Astrocyte (in vitro differentiated cells and primary cell): Measurements from ENCODE around the gene HNRNPDL. TPM values are rescaled to one million over a fixed set of nuclear protein-coding genes. Genes with fewer than 3 reads are reported as not detected.

Source experiments
- DNase-seq: peaks from one replicate; pipeline ENCODE4 v3.0.0-alpha.2; 2010; ENCODE audit warnings: low read depth
- FAIRE-seq: peaks from 2 replicates; lab custom pipeline; 2011; peaks lifted over from hg19 to GRCh38; lab: Jason Lieb, UNC
- H2AFZ ChIP-seq: 2 replicates; pipeline ENCODE4 v1.6.0; 2012; ENCODE audit warnings: low read depth, low read length, inconsistent platforms
- H3K27ac ChIP-seq: 2 replicates; pipeline ENCODE4 v1.5.1; 2011; ENCODE audit warnings: low read depth, low read length, inconsistent platforms
- H3K27me3 ChIP-seq: 2 replicates; pipeline ENCODE4 v1.6.0; 2011; ENCODE audit warnings: low read length, inconsistent platforms; ENCODE audit not compliant: insufficient read depth
- H3K36me3 ChIP-seq: 2 replicates; pipeline ENCODE4 v1.5.1; 2011; ENCODE audit warnings: low read length, inconsistent platforms; ENCODE audit not compliant: insufficient read depth
- H3K4me1 ChIP-seq: 2 replicates; pipeline ENCODE4 v1.5.1; 2011; ENCODE audit warnings: low read length, inconsistent platforms; ENCODE audit not compliant: insufficient read depth
- H3K4me2 ChIP-seq: 2 replicates; pipeline ENCODE4 v1.6.0; 2012; ENCODE audit warnings: low read length, inconsistent platforms
- H3K4me3 ChIP-seq: 2 replicates; pipeline ENCODE4 v1.5.1; 2011; ENCODE audit warnings: low read depth, mild to moderate bottlenecking, low read length, inconsistent platforms; ENCODE audit not compliant: insufficient read depth
- H3K79me2 ChIP-seq: 2 replicates; pipeline ENCODE4 v1.6.0; 2012; ENCODE audit warnings: mild to moderate bottlenecking, low read length, inconsistent platforms; ENCODE audit not compliant: insufficient read depth
- H3K9ac ChIP-seq: 2 replicates; pipeline ENCODE4 v1.6.0; 2012; ENCODE audit warnings: mild to moderate bottlenecking, low read length, inconsistent platforms
- H3K9me3 ChIP-seq: 2 replicates; pipeline ENCODE4 v1.5.1; 2012; ENCODE audit warnings: low read depth, mild to moderate bottlenecking, low read length, inconsistent platforms; ENCODE audit not compliant: insufficient read depth
- H4K20me1 ChIP-seq: 2 replicates; pipeline ENCODE4 v1.6.0; 2012; ENCODE audit warnings: low read length, inconsistent platforms; ENCODE audit not compliant: insufficient read depth
- H3K27ac Mint-ChIP-seq: one replicate; pipeline ENCODE4 v1.8.0; 2021; ENCODE audit warnings: mild to moderate bottlenecking, mixed read lengths; ENCODE audit not compliant: unreplicated experiment
- H3K27me3 Mint-ChIP-seq: one replicate; pipeline ENCODE4 v1.8.0; 2021; ENCODE audit warnings: low read depth, mixed read lengths; ENCODE audit not compliant: unreplicated experiment
- H3K36me3 Mint-ChIP-seq: one replicate; pipeline ENCODE4 v1.8.0; 2021; ENCODE audit warnings: low read depth, mixed read lengths; ENCODE audit not compliant: unreplicated experiment
- H3K4me1 Mint-ChIP-seq: one replicate; pipeline ENCODE4 v1.8.0; 2021; ENCODE audit warnings: low read depth, mixed read lengths; ENCODE audit not compliant: unreplicated experiment
- H3K4me3 Mint-ChIP-seq: one replicate; pipeline ENCODE4 v1.8.0; 2021; ENCODE audit warnings: mild to moderate bottlenecking, moderate library complexity, mixed read lengths; ENCODE audit not compliant: unreplicated experiment
- H3K9me3 Mint-ChIP-seq: one replicate; pipeline ENCODE4 v1.8.0; 2021; ENCODE audit warnings: mild to moderate bottlenecking, mixed read lengths; ENCODE audit not compliant: unreplicated experiment
- CTCF ChIP-seq: IDR thresholded peaks from 2 replicates; pipeline ENCODE4 v1.5.1; 2011; ENCODE audit warnings: low read depth, mild to moderate bottlenecking, inconsistent platforms, low read length, moderate library complexity; ENCODE audit not compliant: insufficient read depth
- EZH2 ChIP-seq: IDR thresholded peaks from 2 replicates; pipeline ENCODE4 v1.6.1; 2012; ENCODE audit warnings: mild to moderate bottlenecking, low read length, inconsistent platforms; ENCODE audit not compliant: insufficient read depth
- total RNA-seq: library from RNA; stranded (reverse); gene quantifications from 2 replicates; pipeline ENCODE4 v1.2.1, GENCODE V29; 2021

Gene HNRNPDL
- total RNA-seq, 1 donor from 2014 or later = 220 TPM

- Mint-ChIP-seq H3K9me3 (no peaks in the 10 kb centered on the region), H3K27ac (no peak overlapping the region), H3K36me3 (no peaks in the 10 kb centered on the region), H3K4me1 (no peaks in the 10 kb centered on the region), H3K27me3 (no peaks in the 10 kb centered on the region), H3K4me3 (no peak overlapping the region)
- Histone ChIP-seq H3K36me3 (no peaks in the 10 kb centered on the region), H3K9me3 (no peaks in the 10 kb centered on the region), H3K79me2 (no peaks in the 10 kb centered on the region), H3K4me3 (no peak overlapping the region), H4K20me1 (no peaks in the 10 kb centered on the region), H3K4me1 (no peaks in the 10 kb centered on the region), H3K4me2 (no peak overlapping the region), H3K27ac (no peak overlapping the region), H3K27me3 (no peaks in the 10 kb centered on the region), H2AFZ (peak overlapping the region; percentile 40), H3K9ac (no peak overlapping the region)
- DNase-seq (no peak), FAIRE-seq (no peak)
- no peak for TF ChIP-seq EZH2
- no peak for TF ChIP-seq CTCF
These were observed 28.0 kb downstream of the HNRNPDL start for GRCh38 chr4:82402196-82402775.

GRCh38 chr4:82401600-82401999 lies 28.7 kb downstream of the HNRNPDL start:
- H3K4me3 ChIP-seq = no peak overlapping the region
- Mint-ChIP-seq H3K27ac (no peak overlapping the region), H3K36me3 (no peaks in the 10 kb centered on the region), H3K4me3 (no peak overlapping the region), H3K27me3 (no peaks in the 10 kb centered on the region), H3K4me1 (no peaks in the 10 kb centered on the region), H3K9me3 (no peaks in the 10 kb centered on the region)
- DNase-seq (no peak), FAIRE-seq (no peak)
- no peaks in the 10 kb centered on the region for H4K20me1 ChIP-seq
- H3K4me1 ChIP-seq = no peaks in the 10 kb centered on the region
- H3K27me3 ChIP-seq = no peaks in the 10 kb centered on the region
- H3K27ac ChIP-seq = no peak overlapping the region
- H3K4me2 ChIP-seq = no peak overlapping the region
- H3K9ac ChIP-seq = no peak overlapping the region
- H2AFZ ChIP-seq = no peak overlapping the region
- no peak for TF ChIP-seq EZH2
- no peak for TF ChIP-seq CTCF
- H3K9me3 ChIP-seq = no peaks in the 10 kb centered on the region
- H3K79me2 ChIP-seq = no peaks in the 10 kb centered on the region
- H3K36me3 ChIP-seq = no peaks in the 10 kb centered on the region

DNA sequence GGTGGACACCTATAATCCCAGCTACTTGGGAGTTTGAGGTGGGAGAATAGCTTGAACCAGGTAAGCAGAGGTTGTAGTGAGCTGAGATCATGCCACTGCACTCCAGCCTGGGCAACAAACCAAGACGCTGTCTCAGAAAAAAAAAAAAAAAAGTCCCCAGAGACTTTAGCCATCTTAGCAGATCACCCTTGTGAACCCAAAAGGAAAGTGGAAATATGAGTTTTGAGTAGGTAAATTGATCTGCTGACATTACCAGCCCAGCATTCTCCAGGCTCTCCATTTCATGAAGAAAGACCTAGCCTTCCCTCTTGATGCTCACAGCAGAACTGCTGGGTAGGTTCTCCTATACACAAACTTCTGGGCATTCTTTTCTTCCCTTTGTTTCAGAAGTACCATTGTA lies 32.0 kb downstream of the HNRNPDL start:
- H3K4me2 ChIP-seq = no peak overlapping the region
- FAIRE-seq = no peak
- no peaks in the 10 kb centered on the region for H3K4me1 Mint-ChIP-seq
- no peaks in the 10 kb centered on the region for H3K36me3 Mint-ChIP-seq
- H3K27me3 Mint-ChIP-seq = no peaks in the 10 kb centered on the region
- no peaks in the 10 kb centered on the region for H3K36me3 ChIP-seq
- no peak overlapping the region for H2AFZ ChIP-seq
- no peaks in the 10 kb centered on the region for H3K79me2 ChIP-seq
- no peak overlapping the region for H3K4me3 Mint-ChIP-seq
- H3K4me3 ChIP-seq = no peak overlapping the region
- H3K4me1 ChIP-seq = no peaks in the 10 kb centered on the region
- H3K27me3 ChIP-seq = no peaks in the 10 kb centered on the region
- H3K9me3 Mint-ChIP-seq = no peaks in the 10 kb centered on the region
- H4K20me1 ChIP-seq = no peaks in the 10 kb centered on the region
- H3K27ac ChIP-seq = no peak overlapping the region
- DNase-seq = no peak
- TF ChIP-seq EZH2 (no peak), CTCF (no peak)
- H3K9ac ChIP-seq = no peak overlapping the region
- no peaks in the 10 kb centered on the region for H3K9me3 ChIP-seq
- H3K27ac Mint-ChIP-seq = no peak overlapping the region
